Measurements from ENCODE around the gene MED9. TPM values are rescaled to one million over a fixed set of nuclear protein-coding genes. Genes with fewer than 3 reads are reported as not detected.

Gene MED9
- total RNA-seq, 1 donor from 2014 or later = 11.9 TPM

DNA sequence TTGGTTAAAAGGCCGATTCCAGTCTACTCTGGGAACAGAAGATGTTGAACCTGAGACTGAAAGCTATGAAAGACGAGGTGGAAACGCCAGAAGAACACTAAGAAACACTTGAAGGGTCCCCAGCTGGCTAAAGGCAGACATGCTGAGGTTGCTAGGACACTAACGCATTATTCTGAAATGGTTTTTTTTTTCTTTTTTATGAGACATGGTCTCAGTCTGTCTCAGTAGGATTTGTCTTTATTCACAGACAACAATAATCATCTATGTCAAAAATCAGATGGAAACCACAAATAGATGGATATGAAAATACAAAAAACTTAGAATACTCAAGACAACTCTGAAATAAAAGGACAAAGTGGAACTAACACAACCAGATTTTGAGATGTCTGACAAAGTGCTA lies 54.4 kb downstream of the MED9 start:
- no peak for DNase-seq (ENCODE audit: low read depth)
- H3K27me3 ChIP-seq (ENCODE audit: control insufficient read depth, insufficient read depth, low read length) = no peaks in the 10 kb centered on the region
- TF ChIP-seq, protein P1, sequence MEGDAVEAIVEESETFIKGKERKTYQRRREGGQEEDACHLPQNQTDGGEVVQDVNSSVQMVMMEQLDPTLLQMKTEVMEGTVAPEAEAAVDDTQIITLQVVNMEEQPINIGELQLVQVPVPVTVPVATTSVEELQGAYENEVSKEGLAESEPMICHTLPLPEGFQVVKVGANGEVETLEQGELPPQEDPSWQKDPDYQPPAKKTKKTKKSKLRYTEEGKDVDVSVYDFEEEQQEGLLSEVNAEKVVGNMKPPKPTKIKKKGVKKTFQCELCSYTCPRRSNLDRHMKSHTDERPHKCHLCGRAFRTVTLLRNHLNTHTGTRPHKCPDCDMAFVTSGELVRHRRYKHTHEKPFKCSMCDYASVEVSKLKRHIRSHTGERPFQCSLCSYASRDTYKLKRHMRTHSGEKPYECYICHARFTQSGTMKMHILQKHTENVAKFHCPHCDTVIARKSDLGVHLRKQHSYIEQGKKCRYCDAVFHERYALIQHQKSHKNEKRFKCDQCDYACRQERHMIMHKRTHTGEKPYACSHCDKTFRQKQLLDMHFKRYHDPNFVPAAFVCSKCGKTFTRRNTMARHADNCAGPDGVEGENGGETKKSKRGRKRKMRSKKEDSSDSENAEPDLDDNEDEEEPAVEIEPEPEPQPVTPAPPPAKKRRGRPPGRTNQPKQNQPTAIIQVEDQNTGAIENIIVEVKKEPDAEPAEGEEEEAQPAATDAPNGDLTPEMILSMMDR (IDR thresholded peaks at IDR 0.05; ENCODE audit: insufficient read depth, low read length, poor library complexity, severe bottlenecking) = no peak
- no peaks in the 10 kb centered on the region for H3K36me3 ChIP-seq (ENCODE audit: control insufficient read depth, insufficient read depth, low read length)
- H3K4me3 ChIP-seq (ENCODE audit: low read depth, low read length) = no peak overlapping the region

DNA sequence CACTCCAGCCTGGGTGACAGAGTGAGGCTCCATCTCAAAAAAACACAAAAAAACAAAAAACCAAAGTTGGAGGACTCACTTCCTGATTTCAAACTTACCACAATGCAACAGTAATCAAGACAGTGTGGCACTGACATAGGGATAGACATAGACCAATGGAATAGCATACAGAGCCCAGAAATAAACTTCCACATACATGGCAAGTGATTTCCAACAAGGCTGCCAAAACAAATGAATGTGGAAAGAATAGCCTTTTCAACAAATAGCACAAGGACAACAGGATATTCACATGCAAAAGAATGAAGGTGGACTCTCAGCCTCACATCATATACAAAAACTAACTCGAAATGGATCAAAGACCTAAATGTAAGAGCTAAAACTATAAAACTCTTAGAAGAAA lies 56.2 kb downstream of the MED9 start:
- TF ChIP-seq, protein P1 (IDR thresholded peaks at IDR 0.05; ENCODE audit: insufficient read depth, low read length, poor library complexity, severe bottlenecking) = no peak

GRCh38 chr17:17533901-17534441 lies 57.2 kb downstream of the MED9 start:
- DNase-seq (ENCODE audit: low read depth) = no peak
- Histone ChIP-seq H3K36me3 (ENCODE audit: control insufficient read depth, insufficient read depth, low read length) (no peaks in the 10 kb centered on the region), H3K4me3 (ENCODE audit: low read depth, low read length) (no peak overlapping the region), H3K27me3 (ENCODE audit: control insufficient read depth, insufficient read depth, low read length) (no peaks in the 10 kb centered on the region)
- TF ChIP-seq, protein P1 (IDR thresholded peaks at IDR 0.05; ENCODE audit: insufficient read depth, low read length, poor library complexity, severe bottlenecking) = no peak

More for the DNA sequence above, 56.2 kb downstream of the MED9 start:
- Histone ChIP-seq H3K36me3 (ENCODE audit: control insufficient read depth, insufficient read depth, low read length) (no peaks in the 10 kb centered on the region), H3K27me3 (ENCODE audit: control insufficient read depth, insufficient read depth, low read length) (no peaks in the 10 kb centered on the region), H3K4me3 (ENCODE audit: low read depth, low read length) (no peak overlapping the region)
- no peak for DNase-seq (ENCODE audit: low read depth)

DNA sequence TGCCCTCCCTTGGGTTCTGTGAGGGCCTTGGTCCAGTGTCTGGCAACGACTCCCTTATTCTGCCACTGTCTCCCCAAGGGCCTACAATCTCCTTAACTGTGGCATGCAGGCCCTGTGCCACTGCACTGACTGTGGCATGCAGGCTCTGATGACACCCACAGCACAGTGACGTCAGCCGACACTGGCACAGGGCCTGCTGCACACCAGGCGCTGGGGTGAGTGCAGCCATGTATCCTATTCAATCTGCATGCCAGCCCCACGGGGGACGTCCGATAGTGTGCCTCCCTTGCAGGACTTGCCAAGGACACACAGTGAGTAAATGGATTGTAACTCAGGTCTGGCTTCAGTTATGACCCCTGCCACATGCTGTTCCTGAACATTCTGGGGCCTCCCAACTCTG lies 59.2 kb downstream of the MED9 start:
- Histone ChIP-seq H3K36me3 (ENCODE audit: control insufficient read depth, insufficient read depth, low read length) (no peaks in the 10 kb centered on the region), H3K27me3 (ENCODE audit: control insufficient read depth, insufficient read depth, low read length) (no peaks in the 10 kb centered on the region), H3K4me3 (ENCODE audit: low read depth, low read length) (no peak overlapping the region)
- no peak for DNase-seq (ENCODE audit: low read depth)
- TF ChIP-seq, protein P1 (IDR thresholded peaks at IDR 0.05; ENCODE audit: insufficient read depth, low read length, poor library complexity, severe bottlenecking) = no peak

DNA sequence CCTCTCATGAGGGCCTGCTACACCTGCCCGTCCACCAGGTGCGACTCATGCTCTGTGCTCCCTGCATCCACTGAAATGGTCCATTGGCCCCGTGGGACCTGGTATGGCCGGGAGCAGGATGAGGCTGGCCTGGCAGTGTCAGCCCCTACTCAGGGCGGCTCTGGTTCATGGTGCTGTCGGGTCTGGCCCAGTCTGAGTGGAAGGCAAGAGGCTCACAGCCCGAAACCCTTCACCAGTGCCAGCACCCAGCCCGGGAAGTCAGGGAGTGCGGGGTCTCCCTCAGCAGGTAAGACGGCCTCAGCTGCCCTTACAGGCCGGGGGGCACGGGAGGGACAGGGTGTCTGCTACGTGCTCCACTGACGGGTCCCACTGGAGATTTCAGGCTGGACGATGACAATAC lies 59.9 kb downstream of the MED9 start:
- Histone ChIP-seq H3K36me3 (ENCODE audit: control insufficient read depth, insufficient read depth, low read length) (no peaks in the 10 kb centered on the region), H3K4me3 (ENCODE audit: low read depth, low read length) (no peak overlapping the region), H3K27me3 (ENCODE audit: control insufficient read depth, insufficient read depth, low read length) (no peaks in the 10 kb centered on the region)
- TF ChIP-seq, protein P1 (IDR thresholded peaks at IDR 0.05; ENCODE audit: insufficient read depth, low read length, poor library complexity, severe bottlenecking) = no peak
- DNase-seq (ENCODE audit: low read depth) = no peak

Measured in kidney epithelial cell (primary cell).